B cell (primary cell): Measurements from ENCODE around the gene SMARCA4. TPM values are rescaled to one million over a fixed set of nuclear protein-coding genes. Genes with fewer than 3 reads are reported as not detected.

Experiments
- ATAC-seq: fragments of 200-7000 bp; cut with Tn5 transposase; one replicate; pipeline ENCODE4 v1.10.0; 2021; ENCODE audit warnings: low read depth, mild to moderate bottlenecking, moderate number of reproducible peaks, moderate library complexity
- CTCF ChIA-PET: fragments of 350-600 bp; sonication (Branson Sonifier 250); formaldehyde crosslinking; loops from one replicate; lab custom pipeline; 2021; ENCODE audit warnings: antibody characterized with exemption, inconsistent platforms; lab: Charles Lee
- POLR2A ChIA-PET: fragments of 350-600 bp; sonication (Branson Sonifier 250); formaldehyde crosslinking; loops from one replicate; lab custom pipeline; 2021; ENCODE audit warnings: antibody characterized with exemption; lab: Charles Lee
- DNase-seq: peaks from one replicate; pipeline ENCODE4 v3.0.0; 2013
- H2AFZ ChIP-seq: 2 replicates; pipeline ENCODE4 v1.6.1; 2012; ENCODE audit warnings: mild to moderate bottlenecking, low read depth, low read length; ENCODE audit not compliant: insufficient read depth, poor library complexity, severe bottlenecking
- H3K27ac ChIP-seq, 2 donors: 1 replicate in 1 of 2; 2 replicates in 1 of 2; pipeline ENCODE4 v1.5.1; 2012 to 2013; ENCODE audit warnings: low read length in 2 of 2, mild to moderate bottlenecking in 2 of 2, moderate library complexity in 1 of 2
- H3K27me3 ChIP-seq, 4 experiments: fragments of 200-600 bp in 1 of 4; sonication (generic) in 1 of 4; replicated peaks in 1 of 4; 1 replicate in 2 of 4; 2 replicates in 2 of 4; pipeline versions ENCODE4 v1.6.1 to v1.7.0; 2013 to 2016; ENCODE audit warnings: low read length in 3 of 4, mild to moderate bottlenecking in 2 of 4, mixed read lengths in 1 of 4, moderate library complexity in 1 of 4; ENCODE audit not compliant: insufficient read depth in 4 of 4, control insufficient read depth in 3 of 4; ENCODE audit errors: control extremely low read depth in 1 of 4
- H3K36me3 ChIP-seq, 2 experiments: replicated peaks in 1 of 2; 1 replicate in 1 of 2; 2 replicates in 1 of 2; pipeline versions ENCODE4 v1.6.1 to v1.7.1; 2013; ENCODE audit warnings: low read length in 1 of 2; ENCODE audit not compliant: insufficient read depth in 2 of 2, control insufficient read depth in 1 of 2; ENCODE audit errors: control extremely low read depth in 1 of 2, extremely low read depth in 1 of 2
- H3K4me1 ChIP-seq, 2 donors: fragments of 200-600 bp in 1 of 2; sonication (generic) in 1 of 2; 1 replicate in 1 of 2; 2 replicates in 1 of 2; pipeline versions ENCODE4 v1.5.1 to v1.6.1; 2013 to 2017; ENCODE audit warnings: low read length in 2 of 2; ENCODE audit not compliant: control insufficient read depth in 2 of 2, insufficient read depth in 2 of 2
- H3K4me2 ChIP-seq: replicated peaks from 2 replicates; pipeline ENCODE3; 2012; ENCODE audit warnings: mild to moderate bottlenecking, low read depth, low read length; ENCODE audit not compliant: poor library complexity, severe bottlenecking
- H3K4me3 ChIP-seq, 5 experiments: fragments of 200-600 bp in 1 of 5; sonication (generic) in 1 of 5; 1 replicate in 3 of 5; 2 replicates in 2 of 5; pipeline versions ENCODE4 v1.5.1 to v1.7.0; 2011 to 2016; ENCODE audit warnings: low read length in 4 of 5, mild to moderate bottlenecking in 4 of 5, low read depth in 2 of 5, control low read depth in 1 of 5, moderate library complexity in 1 of 5; ENCODE audit not compliant: insufficient read depth in 1 of 5; ENCODE audit errors: control extremely low read depth in 1 of 5, extremely low read depth in 1 of 5
- H3K79me2 ChIP-seq: fragments of 200-600 bp; sonication (generic); one replicate; pipeline ENCODE4 v1.6.0; 2016; ENCODE audit warnings: low read length; ENCODE audit not compliant: control insufficient read depth, insufficient read depth
- H3K9ac ChIP-seq: fragments of 200-600 bp; sonication (generic); 2 replicates; pipeline ENCODE4 v1.6.1; 2017; ENCODE audit warnings: mild to moderate bottlenecking, low read length, moderate library complexity
- H3K9me3 ChIP-seq, 3 donors: one replicate each; pipeline versions ENCODE4 v1.6.1 to v1.7.1; 2013; ENCODE audit warnings: low read length in 2 of 3; ENCODE audit not compliant: control insufficient read depth in 2 of 3, insufficient read depth in 1 of 3; ENCODE audit errors: control extremely low read depth in 1 of 3
- H4K20me1 ChIP-seq: 2 replicates; pipeline ENCODE4 v1.6.0; 2012; ENCODE audit warnings: mild to moderate bottlenecking, low read length; ENCODE audit not compliant: insufficient read depth, control insufficient read depth, poor library complexity, severe bottlenecking
- H3K27ac Mint-ChIP-seq: one replicate; pipeline ENCODE4 v1.8.0; 2021; ENCODE audit warnings: mixed read lengths
- H3K27me3 Mint-ChIP-seq: one replicate; pipeline ENCODE4 v1.8.0; 2021; ENCODE audit warnings: mixed read lengths
- H3K4me1 Mint-ChIP-seq: one replicate; pipeline ENCODE4 v1.8.0; 2021; ENCODE audit warnings: mixed read lengths
- H3K4me3 Mint-ChIP-seq: one replicate; pipeline ENCODE4 v1.8.0; 2021; ENCODE audit warnings: mixed read lengths
- H3K9me3 Mint-ChIP-seq: one replicate; pipeline ENCODE4 v1.8.0; 2022; ENCODE audit warnings: mixed read lengths; ENCODE audit not compliant: insufficient read depth
- EZH2 ChIP-seq: IDR thresholded peaks from 2 replicates; pipeline ENCODE4 v1.6.1; 2012; ENCODE audit warnings: borderline replicate concordance, low read depth, mild to moderate bottlenecking, moderate library complexity, low read length; ENCODE audit not compliant: insufficient read depth, poor library complexity, severe bottlenecking
- WGBS: methylation state at CpG from one replicate; pipeline ENCODE4 v1.1.5; 2013; ENCODE audit warnings: missing lambda C conversion rate; ENCODE audit not compliant: insufficient coverage; 5-methylcytosine and 5-hydroxymethylcytosine counted together
- intact Hi-C: fragments of 100-400 bp; cut with micrococcal nuclease; formaldehyde crosslinking; loops from one replicate; pipeline ENCODE4 v1.10.0; 2022
- polyA plus RNA-seq: library from polyadenylated mRNA; depleted of rRNA; stranded (reverse); fragments of >200 nt; gene quantifications from 2 replicates; pipeline ENCODE4 v1.2.3, GENCODE V29; 2012
- total RNA-seq, 2 donors: library from RNA; stranded (reverse); fragments of 120-200 nt in 1 of 2; gene quantifications; 1 replicate in 1 of 2; 2 replicates in 1 of 2; pipeline versions ENCODE4 v1.2.3 to v1.2.4, GENCODE V29; 2013 to 2022
- TF ChIP-seq, protein P1 (sequence below): fragments of 200-600 bp; IDR thresholded peaks from one replicate; pipeline ENCODE4 v1.8.0; 2022; ENCODE audit warnings: antibody characterized with exemption, mild to moderate bottlenecking

The SMARCA4 gene
- total and polyA plus RNA-seq, 2 donors (not counting 1 experiment from before 2014, with no cell fraction given), result 49.7 to 82.3 TPM

DNA sequence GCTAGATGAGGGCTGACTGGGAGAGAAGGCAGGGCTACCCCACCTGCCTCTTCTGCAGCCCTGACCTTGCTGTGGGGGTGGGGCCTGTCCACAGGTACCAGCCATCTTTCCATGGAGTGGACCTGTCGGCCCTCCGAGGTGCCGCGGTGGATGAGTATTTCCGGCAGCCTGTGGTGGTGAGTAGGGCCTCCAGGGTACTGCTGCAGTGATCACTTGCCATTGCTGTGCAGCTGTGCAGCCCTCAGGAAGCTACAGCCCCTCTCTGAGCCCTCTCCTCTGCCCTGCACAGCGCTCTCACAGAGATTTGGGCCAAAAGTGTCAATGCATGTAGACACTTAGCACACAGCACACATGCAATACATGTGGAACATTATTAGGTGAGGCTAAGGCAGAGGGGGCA, 44.2 kb upstream of the SMARCA4 start:
- Histone ChIP-seq H2AFZ (no peak overlapping the region), H3K4me3 (no peak overlapping the region), H3K9ac (no peak overlapping the region), H3K36me3 (peaks cover 0 to 40% of the 10 kb centered on the region in 2 experiments), H3K27ac (no peak overlapping the region), H3K79me2 (no peaks in the 10 kb centered on the region), H3K4me1 (no peaks in the 10 kb centered on the region), H3K27me3 (no peaks in the 10 kb centered on the region), H3K9me3 (no peaks in the 10 kb centered on the region), H3K4me2 (no peak overlapping the region), H4K20me1 (no peaks in the 10 kb centered on the region)
- intact Hi-C loops, result no loop called here
- Mint-ChIP-seq H3K27me3 (no peaks in the 10 kb centered on the region), H3K4me3 (no peak overlapping the region), H3K27ac (no peak overlapping the region), H3K4me1 (peaks cover 4% of the 10 kb centered on the region), H3K9me3 (no peaks in the 10 kb centered on the region)
- 100% methylated on average over 3 of the region's 6 CpGs for WGBS
- DNase-seq (no peak), ATAC-seq (no peak)
- ChIA-PET POLR2A (no interaction called here), CTCF (no interaction called here)
- TF ChIP-seq, protein P1, sequence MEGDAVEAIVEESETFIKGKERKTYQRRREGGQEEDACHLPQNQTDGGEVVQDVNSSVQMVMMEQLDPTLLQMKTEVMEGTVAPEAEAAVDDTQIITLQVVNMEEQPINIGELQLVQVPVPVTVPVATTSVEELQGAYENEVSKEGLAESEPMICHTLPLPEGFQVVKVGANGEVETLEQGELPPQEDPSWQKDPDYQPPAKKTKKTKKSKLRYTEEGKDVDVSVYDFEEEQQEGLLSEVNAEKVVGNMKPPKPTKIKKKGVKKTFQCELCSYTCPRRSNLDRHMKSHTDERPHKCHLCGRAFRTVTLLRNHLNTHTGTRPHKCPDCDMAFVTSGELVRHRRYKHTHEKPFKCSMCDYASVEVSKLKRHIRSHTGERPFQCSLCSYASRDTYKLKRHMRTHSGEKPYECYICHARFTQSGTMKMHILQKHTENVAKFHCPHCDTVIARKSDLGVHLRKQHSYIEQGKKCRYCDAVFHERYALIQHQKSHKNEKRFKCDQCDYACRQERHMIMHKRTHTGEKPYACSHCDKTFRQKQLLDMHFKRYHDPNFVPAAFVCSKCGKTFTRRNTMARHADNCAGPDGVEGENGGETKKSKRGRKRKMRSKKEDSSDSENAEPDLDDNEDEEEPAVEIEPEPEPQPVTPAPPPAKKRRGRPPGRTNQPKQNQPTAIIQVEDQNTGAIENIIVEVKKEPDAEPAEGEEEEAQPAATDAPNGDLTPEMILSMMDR, result no peak
- TF ChIP-seq EZH2, result no peak

DNA sequence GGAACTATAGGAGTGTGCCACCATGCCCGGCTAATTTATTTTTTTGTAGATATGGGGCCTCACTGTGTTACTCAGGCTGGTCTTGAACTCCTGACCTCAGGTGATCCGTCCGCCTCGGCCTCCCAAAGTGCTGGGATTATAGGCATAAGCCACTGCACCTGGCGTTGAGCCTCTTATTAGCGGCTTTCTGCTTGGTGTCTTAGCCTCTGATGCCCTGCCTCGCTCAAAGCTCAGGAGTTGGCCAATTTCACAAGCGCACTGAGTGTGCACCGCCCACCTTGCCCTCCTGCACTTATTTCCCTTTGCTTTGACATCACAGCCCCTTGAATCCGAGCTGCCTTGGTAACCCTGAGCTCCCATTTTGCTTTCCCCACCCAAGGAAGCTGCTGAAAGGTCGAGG, 42.5 kb upstream of the SMARCA4 start:
- CTCF ChIA-PET, result no interaction called here
- H3K36me3 ChIP-seq, result peaks cover 0 to 34% of the 10 kb centered on the region in 2 experiments
- no peaks in the 10 kb centered on the region for H3K27me3 ChIP-seq
- intact Hi-C loops, result no loop called here
- no peak overlapping the region for H3K4me3 ChIP-seq
- no peak overlapping the region for H3K27ac ChIP-seq
- ATAC-seq (no peak), DNase-seq (no peak)
- H3K9ac ChIP-seq, result no peak overlapping the region
- no peak overlapping the region for H3K4me3 Mint-ChIP-seq
- no peak overlapping the region for H2AFZ ChIP-seq
- no peaks in the 10 kb centered on the region for H4K20me1 ChIP-seq
- no peaks in the 10 kb centered on the region for H3K79me2 ChIP-seq
- H3K9me3 ChIP-seq, result no peaks in the 10 kb centered on the region
- H3K4me1 Mint-ChIP-seq, result peaks cover 4% of the 10 kb centered on the region
- POLR2A ChIA-PET, result no interaction called here
- 98% methylated on average over 9 of the region's 11 CpGs for WGBS
- TF ChIP-seq, protein P1, result no peak
- no peak for TF ChIP-seq EZH2
- H3K27ac Mint-ChIP-seq, result no peak overlapping the region
- no peaks in the 10 kb centered on the region for H3K27me3 Mint-ChIP-seq
- no peak overlapping the region for H3K4me2 ChIP-seq
- no peaks in the 10 kb centered on the region for H3K9me3 Mint-ChIP-seq
- no peaks in the 10 kb centered on the region for H3K4me1 ChIP-seq
